CD4-positive, alpha-beta T cell treated with Interleukin-12 subunit alpha and Interleukin-12 subunit beta, for 1 hour (primary cell): ENCODE data around the gene PSD4.

Experiments used
- DNase-seq: peaks from one replicate; pipeline ENCODE4 v3.0.0-alpha.2; 2020

PSD4 gene

GRCh38 chr2:113186433-113186796 lies 12.6 kb downstream of the PSD4 start:
- no peak for DNase-seq

- no peak for DNase-seq
Measured at GRCh38 chr2:113187771-113188170, 14.0 kb downstream of the PSD4 start.

- no peak for DNase-seq
Measured at GRCh38 chr2:113190871-113191270, 17.1 kb downstream of the PSD4 start.

- DNase-seq = no peak
Measured at GRCh38 chr2:113192459-113193100, 18.8 kb downstream of the PSD4 start.

- no peak for DNase-seq
Measured at GRCh38 chr2:113195923-113196501, 22.2 kb downstream of the PSD4 start.

- DNase-seq = no peak
Measured at GRCh38 chr2:113196839-113197238, 23.1 kb downstream of the PSD4 start.

GRCh38 chr2:113197347-113198047 lies 23.7 kb downstream of the PSD4 start:
- DNase-seq = no peak

GRCh38 chr2:113198048-113198789 lies 24.4 kb downstream of the PSD4 start:
- no peak for DNase-seq

- peak; percentile 65 for DNase-seq
Measured at GRCh38 chr2:113198790-113199612, 25.2 kb downstream of the PSD4 start.

- DNase-seq = no peak
Measured at GRCh38 chr2:113200236-113200635, 26.5 kb downstream of the PSD4 start.

- DNase-seq = no peak
Measured at GRCh38 chr2:113200736-113201490, 27.1 kb downstream of the PSD4 start.

- DNase-seq = no peak
Measured at GRCh38 chr2:113201496-113202304, 27.9 kb downstream of the PSD4 start.

- DNase-seq = no peak
Measured at GRCh38 chr2:113202305-113203216, 28.8 kb downstream of the PSD4 start.

- no peak for DNase-seq
Measured at GRCh38 chr2:113203217-113203530, 29.4 kb downstream of the PSD4 start.

GRCh38 chr2:113203901-113204519 lies 30.2 kb downstream of the PSD4 start:
- DNase-seq = peak; percentile 79

GRCh38 chr2:113206251-113206650 lies 32.5 kb downstream of the PSD4 start:
- DNase-seq = no peak

- DNase-seq = no peak
Measured at GRCh38 chr2:113207021-113207420, 33.2 kb downstream of the PSD4 start.

- no peak for DNase-seq
Measured at GRCh38 chr2:113208396-113208795, 34.6 kb downstream of the PSD4 start.

GRCh38 chr2:113209011-113209645 lies 35.4 kb downstream of the PSD4 start:
- DNase-seq = no peak
